Inflammatory macrophage treated with lipopolysaccharide for 4 hours (primary cell): ENCODE measurements around the gene EDN2.

Experiments
- DNase-seq: peaks from one replicate; pipeline ENCODE4 v3.0.0-alpha.2; 2020

Gene EDN2

GRCh38 chr1:41482001-41482765 is 2.3 kb downstream of the EDN2 start:
- DNase-seq = no peak

- no peak for DNase-seq
These were observed 3.2 kb downstream of the EDN2 start for GRCh38 chr1:41481109-41481775.

- DNase-seq = no peak
These were observed 4.0 kb downstream of the EDN2 start for GRCh38 chr1:41480204-41481108.

GRCh38 chr1:41479808-41480160 is 4.7 kb downstream of the EDN2 start:
- DNase-seq = no peak

- no peak for DNase-seq
These were observed 5.3 kb downstream of the EDN2 start for GRCh38 chr1:41479000-41479807.

GRCh38 chr1:41478118-41478748 is 6.2 kb downstream of the EDN2 start:
- peak; percentile 11 for DNase-seq

- DNase-seq = no peak
These were observed 7.6 kb downstream of the EDN2 start for GRCh38 chr1:41476807-41477361.

- no peak for DNase-seq
These were observed 8.5 kb downstream of the EDN2 start for GRCh38 chr1:41475859-41476567.

GRCh38 chr1:41475346-41475745 is 9.1 kb downstream of the EDN2 start:
- DNase-seq = no peak

GRCh38 chr1:41474490-41475271 is 9.8 kb downstream of the EDN2 start:
- no peak for DNase-seq

- no peak for DNase-seq
These were observed 10.6 kb downstream of the EDN2 start for GRCh38 chr1:41473738-41474362.

GRCh38 chr1:41471658-41472057 is 12.8 kb downstream of the EDN2 start:
- no peak for DNase-seq

- no peak for DNase-seq
These were observed 14.8 kb downstream of the EDN2 start for GRCh38 chr1:41469706-41470105.

- no peak for DNase-seq
These were observed 16.2 kb downstream of the EDN2 start for GRCh38 chr1:41468122-41468762.

GRCh38 chr1:41467673-41468072 is 16.8 kb downstream of the EDN2 start:
- no peak for DNase-seq

- no peak for DNase-seq
These were observed 18.3 kb downstream of the EDN2 start for GRCh38 chr1:41466146-41466545.

- DNase-seq = no peak
These were observed 18.7 kb downstream of the EDN2 start for GRCh38 chr1:41465741-41466140.

- DNase-seq = no peak
These were observed 19.6 kb downstream of the EDN2 start for GRCh38 chr1:41464885-41465284.

GRCh38 chr1:41463516-41463915 is 21.0 kb downstream of the EDN2 start:
- DNase-seq = no peak

GRCh38 chr1:41462680-41463004 is 21.8 kb downstream of the EDN2 start:
- DNase-seq = no peak
